GM20000 (cell line): ENCODE data around the gene MMD.

Experiments
- DNase-seq: peaks from one replicate; pipeline ENCODE4 v3.0.0; 2012; ENCODE audit warnings: low spot score
- TF ChIP-seq, protein P1 (sequence below): IDR thresholded peaks from 2 replicates; pipeline ENCODE4 v1.5.1; 2012; ENCODE audit warnings: mild to moderate bottlenecking, control low read depth; ENCODE audit errors: extremely low read depth, missing control alignments

The MMD gene

DNA sequence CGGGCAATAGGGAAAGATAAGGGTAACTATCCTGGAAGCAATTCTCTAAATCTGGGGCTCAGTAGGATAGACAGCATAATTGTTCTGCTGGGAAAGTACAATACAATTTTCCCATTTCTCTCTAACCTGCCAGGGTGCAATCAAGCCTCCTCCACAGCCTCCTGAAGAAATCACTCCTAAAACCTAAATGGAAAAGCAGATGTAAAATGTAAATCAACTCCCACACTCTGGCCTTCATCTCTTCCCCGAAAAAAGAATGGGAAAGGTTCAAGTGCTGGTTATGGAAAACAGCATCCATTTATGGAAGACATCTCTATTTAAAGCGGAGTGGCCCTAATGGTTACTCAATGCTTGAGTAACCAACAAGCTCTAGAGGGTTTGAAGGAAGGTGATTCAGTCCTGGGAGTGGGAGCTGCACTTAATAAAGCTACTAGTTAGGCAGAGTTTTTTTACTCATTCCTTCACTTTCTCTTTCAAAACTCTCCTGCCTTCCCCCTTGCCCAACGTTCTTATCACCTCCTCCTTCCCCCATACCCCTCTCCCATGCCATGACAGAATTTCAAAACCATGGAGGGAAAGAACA is 5.1 kb downstream of the MMD start:
- DNase-seq: no peak
- TF ChIP-seq, protein P1, sequence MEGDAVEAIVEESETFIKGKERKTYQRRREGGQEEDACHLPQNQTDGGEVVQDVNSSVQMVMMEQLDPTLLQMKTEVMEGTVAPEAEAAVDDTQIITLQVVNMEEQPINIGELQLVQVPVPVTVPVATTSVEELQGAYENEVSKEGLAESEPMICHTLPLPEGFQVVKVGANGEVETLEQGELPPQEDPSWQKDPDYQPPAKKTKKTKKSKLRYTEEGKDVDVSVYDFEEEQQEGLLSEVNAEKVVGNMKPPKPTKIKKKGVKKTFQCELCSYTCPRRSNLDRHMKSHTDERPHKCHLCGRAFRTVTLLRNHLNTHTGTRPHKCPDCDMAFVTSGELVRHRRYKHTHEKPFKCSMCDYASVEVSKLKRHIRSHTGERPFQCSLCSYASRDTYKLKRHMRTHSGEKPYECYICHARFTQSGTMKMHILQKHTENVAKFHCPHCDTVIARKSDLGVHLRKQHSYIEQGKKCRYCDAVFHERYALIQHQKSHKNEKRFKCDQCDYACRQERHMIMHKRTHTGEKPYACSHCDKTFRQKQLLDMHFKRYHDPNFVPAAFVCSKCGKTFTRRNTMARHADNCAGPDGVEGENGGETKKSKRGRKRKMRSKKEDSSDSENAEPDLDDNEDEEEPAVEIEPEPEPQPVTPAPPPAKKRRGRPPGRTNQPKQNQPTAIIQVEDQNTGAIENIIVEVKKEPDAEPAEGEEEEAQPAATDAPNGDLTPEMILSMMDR: no peak

- TF ChIP-seq, protein P1: no peak
Observed at GRCh38 chr17:55416000-55416399, 5.6 kb downstream of the MMD start.

DNA sequence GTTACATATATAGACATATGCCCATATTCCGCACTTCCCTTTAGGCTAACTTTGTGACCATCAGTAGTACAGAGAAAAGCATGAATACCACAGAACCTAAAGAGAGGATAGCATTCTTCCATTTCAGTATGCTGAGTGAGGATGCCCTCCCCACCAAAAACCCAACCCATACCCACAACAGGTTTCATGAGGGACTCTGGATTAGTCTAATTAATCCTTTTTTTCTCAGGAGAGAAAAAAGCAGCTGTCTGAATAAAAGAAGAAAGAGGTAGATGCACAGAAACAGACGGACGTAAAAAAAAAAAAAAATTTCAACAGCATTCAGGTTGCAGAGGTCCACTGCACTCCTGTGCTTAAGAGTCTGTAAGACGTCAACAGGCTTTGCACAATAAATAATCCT is 6.7 kb downstream of the MMD start:
- TF ChIP-seq, protein P1: no peak
- DNase-seq: no peak

More at GRCh38 chr17:55416000-55416399, 5.6 kb downstream of the MMD start:
- no peak for DNase-seq

DNA sequence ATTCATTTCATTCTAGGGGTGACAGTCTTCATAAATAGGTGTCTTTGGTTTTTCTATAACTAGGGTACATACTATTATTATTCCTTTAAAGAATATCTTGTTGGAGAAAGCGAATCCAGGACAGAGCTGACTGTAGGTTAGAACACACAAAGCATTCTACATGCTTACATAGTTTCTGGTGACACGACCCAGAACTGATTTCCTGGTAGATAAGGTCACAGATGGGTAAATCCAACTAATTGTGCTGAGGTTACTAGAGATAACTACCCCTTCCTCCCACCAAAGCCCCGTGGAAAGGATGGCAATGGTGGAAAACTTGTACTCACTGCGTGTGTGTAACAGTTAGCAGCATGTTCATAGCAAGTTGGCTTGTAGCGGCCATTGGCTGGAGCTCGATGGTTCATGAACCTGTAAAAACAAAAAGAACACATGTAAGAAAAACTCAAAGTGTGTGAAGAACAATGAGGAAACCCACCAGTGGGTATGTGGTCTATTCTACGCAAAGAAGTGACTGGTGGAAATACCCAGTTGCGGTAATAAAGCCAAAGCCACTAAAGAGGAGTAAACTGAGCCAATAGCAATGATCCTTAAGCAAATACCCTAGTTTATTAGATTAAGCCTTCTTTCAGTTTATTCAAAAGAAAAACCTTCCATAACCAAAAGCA is 7.7 kb downstream of the MMD start:
- TF ChIP-seq, protein P1: no peak
- no peak for DNase-seq

- TF ChIP-seq, protein P1: no peak
- DNase-seq: no peak
Observed at GRCh38 chr17:55411463-55411855, 10.2 kb downstream of the MMD start.

DNA sequence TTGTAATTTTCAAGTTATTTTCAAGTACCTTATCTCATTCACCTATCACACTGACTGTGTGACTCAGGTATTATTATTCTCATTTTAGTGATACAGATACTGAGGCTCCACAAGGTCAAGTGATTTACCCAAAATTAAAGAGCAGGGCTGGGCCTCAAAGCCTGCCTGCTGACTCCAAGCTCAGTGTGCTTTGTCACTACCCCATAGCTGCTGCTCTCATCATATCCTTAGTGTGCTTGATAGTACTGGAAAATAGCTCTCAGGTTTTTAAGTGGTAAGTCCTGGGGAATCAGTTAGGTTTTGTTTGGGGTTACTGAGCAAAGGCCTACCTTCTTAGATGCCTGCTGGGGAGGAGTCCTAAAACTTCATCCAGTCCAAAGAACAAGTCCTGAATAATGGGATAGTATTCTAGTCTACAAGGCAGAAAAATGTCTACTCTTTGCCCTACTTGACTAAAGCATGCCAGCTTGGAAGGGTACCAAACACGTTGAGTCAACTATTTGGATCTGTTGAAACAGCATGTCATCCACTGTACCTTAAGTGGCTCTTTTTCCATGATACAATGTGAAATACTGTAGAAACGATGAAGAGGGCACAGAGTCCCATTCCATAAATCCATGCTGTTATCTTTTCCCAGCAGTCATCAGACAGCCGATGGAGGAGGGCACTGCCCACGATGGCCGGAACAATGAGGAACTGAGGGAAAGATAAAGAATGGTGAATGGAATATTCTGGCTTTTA is 10.7 kb downstream of the MMD start:
- TF ChIP-seq, protein P1: no peak
- no peak for DNase-seq
